D721Med (cell line): ENCODE results near the gene EEF1A2.

ENCODE experiments used
- DNase-seq: peaks from one replicate; pipeline ENCODE4 v3.0.0; 2011; ENCODE audit warnings: low spot score; ENCODE audit not compliant: insufficient read length
- FAIRE-seq: peaks from 2 replicates; lab custom pipeline; 2011; peaks lifted over from hg19 to GRCh38; lab: Jason Lieb, UNC
- TF ChIP-seq, protein P1 (sequence below): IDR thresholded peaks from 2 replicates; pipeline ENCODE4 v1.5.1; 2012; ENCODE audit warnings: mild to moderate bottlenecking, control low read depth; ENCODE audit not compliant: insufficient read depth; ENCODE audit errors: missing control alignments

EEF1A2 gene

DNA sequence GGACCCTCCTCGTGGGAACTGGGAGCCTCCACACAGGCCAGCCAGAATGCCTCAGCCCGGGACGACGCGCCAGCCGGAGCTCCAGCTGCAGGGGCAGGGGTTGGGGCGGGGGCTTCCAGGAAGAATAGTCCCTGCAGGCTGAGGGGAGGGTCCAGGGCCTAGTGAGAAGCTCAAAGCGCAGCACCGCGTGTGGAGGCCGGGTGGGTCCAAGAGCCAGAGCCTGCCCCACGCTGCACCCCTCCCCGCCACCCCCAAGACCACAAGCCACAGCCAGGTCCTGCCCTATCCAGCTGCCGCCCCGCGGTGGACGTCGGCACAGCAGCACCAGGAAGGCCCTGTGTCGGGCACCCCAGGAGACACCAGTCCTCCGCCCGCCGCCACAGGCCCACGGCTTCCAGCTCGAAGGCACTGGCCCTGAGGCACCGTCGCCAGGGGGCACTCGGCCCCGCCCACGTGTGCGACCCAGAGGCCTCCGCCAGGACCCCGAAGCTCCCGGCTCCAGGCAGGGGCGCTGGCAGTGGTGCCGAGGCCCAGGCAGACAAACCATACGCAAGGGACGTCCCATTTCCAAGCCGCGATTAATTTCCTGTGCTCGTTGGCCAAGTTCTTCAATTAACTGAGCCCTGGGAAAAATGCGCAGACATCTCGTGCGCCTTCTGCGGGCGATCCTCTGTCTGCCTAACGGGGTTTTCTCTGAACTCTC lies 45.9 kb downstream of the EEF1A2 start:
- FAIRE-seq: no peak
- TF ChIP-seq, protein P1, sequence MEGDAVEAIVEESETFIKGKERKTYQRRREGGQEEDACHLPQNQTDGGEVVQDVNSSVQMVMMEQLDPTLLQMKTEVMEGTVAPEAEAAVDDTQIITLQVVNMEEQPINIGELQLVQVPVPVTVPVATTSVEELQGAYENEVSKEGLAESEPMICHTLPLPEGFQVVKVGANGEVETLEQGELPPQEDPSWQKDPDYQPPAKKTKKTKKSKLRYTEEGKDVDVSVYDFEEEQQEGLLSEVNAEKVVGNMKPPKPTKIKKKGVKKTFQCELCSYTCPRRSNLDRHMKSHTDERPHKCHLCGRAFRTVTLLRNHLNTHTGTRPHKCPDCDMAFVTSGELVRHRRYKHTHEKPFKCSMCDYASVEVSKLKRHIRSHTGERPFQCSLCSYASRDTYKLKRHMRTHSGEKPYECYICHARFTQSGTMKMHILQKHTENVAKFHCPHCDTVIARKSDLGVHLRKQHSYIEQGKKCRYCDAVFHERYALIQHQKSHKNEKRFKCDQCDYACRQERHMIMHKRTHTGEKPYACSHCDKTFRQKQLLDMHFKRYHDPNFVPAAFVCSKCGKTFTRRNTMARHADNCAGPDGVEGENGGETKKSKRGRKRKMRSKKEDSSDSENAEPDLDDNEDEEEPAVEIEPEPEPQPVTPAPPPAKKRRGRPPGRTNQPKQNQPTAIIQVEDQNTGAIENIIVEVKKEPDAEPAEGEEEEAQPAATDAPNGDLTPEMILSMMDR: no peak
- DNase-seq: no peak

DNA sequence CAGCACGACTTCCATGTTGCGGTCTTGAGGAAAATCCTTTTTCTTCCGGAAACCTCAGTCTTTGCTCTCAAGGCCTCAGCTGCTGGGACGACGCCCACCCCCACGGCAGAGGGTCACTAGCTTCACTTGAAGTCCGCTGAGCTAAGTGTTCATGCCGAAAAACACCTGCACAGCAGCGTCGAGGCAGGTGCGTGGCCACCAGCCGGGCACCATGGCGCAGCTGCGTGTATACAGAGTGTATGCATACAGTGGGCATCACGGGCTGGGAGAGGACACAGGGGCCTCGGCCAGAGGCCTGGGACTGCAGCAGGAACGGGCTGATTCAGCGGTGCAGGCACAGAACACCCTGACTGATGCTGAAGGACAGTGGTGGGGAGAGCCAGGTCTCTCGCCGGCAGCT lies 46.5 kb downstream of the EEF1A2 start:
- TF ChIP-seq, protein P1: no peak
- DNase-seq (no peak), FAIRE-seq (no peak)

DNA sequence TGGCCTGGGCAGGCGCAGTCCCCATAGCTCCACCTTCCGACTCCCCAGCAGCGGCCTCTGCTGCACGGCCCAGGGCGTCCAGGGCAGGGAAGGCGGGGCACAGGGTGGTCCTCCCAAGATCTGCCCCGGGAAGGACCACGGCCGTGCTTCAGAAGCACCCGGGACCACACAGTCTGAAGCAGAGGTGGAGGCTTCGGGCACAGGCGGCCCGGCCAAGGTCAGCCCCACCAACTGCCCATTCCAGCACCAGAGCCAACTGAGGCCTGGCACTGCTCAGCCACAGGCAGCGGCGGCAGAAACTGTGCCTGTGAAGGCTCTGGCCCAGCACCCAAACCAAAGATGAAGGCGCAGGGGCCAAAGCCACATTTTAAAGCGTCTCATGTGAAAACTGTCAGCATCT lies 47.1 kb downstream of the EEF1A2 start:
- FAIRE-seq (no peak), DNase-seq (no peak)
- TF ChIP-seq, protein P1: no peak

DNA sequence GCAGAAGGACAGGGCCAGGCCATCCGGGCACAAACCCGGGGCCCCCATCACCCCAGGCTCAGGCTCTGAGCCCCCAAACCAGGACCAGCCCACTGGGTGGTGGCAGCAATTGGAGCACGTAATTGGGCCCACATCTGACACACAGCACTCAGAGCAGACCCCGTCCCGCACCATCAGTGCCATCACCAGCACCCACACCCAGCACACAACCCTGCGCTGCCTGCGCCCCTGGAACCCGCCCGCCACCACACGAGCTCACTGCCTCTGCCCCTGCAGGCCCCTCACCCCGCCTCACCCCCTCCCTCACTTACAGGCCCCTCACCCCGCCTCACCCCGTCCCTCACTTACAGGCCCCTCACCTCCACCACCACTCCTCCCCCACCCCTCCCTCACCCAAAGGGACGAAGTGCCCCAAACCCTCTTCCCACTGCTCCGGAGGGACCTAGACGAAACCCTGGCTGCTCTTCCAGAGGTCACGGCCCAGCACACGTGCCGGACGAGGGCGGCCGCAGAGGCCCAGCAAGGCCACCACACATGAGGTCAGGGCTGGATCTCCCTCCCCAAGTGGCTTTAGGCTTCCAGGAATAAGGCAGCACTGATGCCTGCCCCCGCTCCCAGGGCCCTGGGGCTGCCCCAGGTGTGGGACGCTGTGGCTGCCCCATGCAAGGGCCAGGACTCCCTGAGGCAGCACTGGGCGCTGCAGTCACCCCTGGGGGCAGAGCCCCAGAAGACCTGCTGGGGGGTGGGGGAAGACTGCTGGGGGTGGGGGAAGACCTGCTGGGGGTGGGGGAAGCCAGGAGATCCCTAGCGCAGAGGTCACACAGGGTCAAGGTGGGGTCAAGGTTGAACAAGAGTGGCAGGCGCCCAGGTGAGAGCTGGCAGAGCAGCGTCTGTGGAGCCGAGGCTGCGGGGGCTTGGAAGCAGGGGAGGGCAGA lies 48.8 kb downstream of the EEF1A2 start:
- TF ChIP-seq, protein P1: no peak
- no peak for FAIRE-seq

DNA sequence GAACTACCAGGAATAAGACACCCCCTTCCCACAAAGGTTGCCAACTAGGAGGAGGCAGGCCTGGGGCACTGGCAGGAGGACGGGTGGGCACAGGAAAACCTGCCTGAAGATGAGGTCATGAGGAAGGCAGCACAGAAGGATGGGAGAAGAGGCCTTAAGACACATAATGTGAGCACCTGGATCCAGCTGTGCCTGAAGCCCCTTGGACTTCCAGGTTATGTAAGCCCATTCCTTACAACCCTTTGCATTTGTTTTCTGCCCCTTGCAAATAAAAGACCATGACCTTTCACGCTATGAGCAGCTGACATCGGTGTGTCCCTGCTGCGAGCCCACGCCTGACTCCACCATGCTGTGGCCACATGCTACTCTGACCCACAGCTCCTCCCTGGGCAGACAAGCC lies 49.9 kb downstream of the EEF1A2 start:
- TF ChIP-seq, protein P1: no peak
- FAIRE-seq (no peak), DNase-seq (no peak)

More for the DNA sequence above, 48.8 kb downstream of the EEF1A2 start:
- no peak for DNase-seq

DNA sequence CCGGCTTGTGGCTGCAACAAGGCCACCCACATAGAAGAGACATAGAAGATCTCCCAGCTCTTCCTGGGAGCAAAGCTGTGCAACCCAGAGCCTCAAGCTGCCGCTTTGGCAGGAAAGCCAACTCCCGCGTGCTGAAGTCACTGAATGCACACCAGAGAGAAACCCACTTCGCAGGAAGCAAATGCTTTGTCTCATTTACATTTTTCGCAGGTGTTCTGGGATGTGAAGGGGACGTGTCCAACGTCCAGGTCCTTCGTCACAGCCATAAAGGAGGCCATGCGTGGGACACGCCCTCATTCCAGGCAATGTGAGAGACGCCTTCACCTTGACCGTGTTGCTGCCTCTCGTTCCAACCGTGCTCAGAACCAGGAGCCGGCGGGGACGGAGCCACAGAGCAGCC lies 50.9 kb downstream of the EEF1A2 start:
- no peak for DNase-seq
- TF ChIP-seq, protein P1: no peak
- no peak for FAIRE-seq
